Measurements from ENCODE around the gene MYBL2. TPM values are rescaled to one million over a fixed set of nuclear protein-coding genes. Genes with fewer than 3 reads are reported as not detected.

MYBL2 gene
- total RNA-seq, 1 donor from 2014 or later = 4.1 TPM

- Histone ChIP-seq H3K27me3 (ENCODE audit: control insufficient read depth, insufficient read depth, low read length) (no peaks in the 10 kb centered on the region), H3K36me3 (ENCODE audit: control insufficient read depth, insufficient read depth, low read length) (no peaks in the 10 kb centered on the region), H3K4me3 (ENCODE audit: low read depth, low read length) (no peak overlapping the region)
- DNase-seq (ENCODE audit: low read depth) = no peak
- TF ChIP-seq, protein P1, sequence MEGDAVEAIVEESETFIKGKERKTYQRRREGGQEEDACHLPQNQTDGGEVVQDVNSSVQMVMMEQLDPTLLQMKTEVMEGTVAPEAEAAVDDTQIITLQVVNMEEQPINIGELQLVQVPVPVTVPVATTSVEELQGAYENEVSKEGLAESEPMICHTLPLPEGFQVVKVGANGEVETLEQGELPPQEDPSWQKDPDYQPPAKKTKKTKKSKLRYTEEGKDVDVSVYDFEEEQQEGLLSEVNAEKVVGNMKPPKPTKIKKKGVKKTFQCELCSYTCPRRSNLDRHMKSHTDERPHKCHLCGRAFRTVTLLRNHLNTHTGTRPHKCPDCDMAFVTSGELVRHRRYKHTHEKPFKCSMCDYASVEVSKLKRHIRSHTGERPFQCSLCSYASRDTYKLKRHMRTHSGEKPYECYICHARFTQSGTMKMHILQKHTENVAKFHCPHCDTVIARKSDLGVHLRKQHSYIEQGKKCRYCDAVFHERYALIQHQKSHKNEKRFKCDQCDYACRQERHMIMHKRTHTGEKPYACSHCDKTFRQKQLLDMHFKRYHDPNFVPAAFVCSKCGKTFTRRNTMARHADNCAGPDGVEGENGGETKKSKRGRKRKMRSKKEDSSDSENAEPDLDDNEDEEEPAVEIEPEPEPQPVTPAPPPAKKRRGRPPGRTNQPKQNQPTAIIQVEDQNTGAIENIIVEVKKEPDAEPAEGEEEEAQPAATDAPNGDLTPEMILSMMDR (IDR thresholded peaks at IDR 0.05; ENCODE audit: insufficient read depth, low read length, poor library complexity, severe bottlenecking) = no peak
Measured at GRCh38 chr20:43731927-43732326, 65.0 kb downstream of the MYBL2 start.

- DNase-seq (ENCODE audit: low read depth) = no peak
Measured at GRCh38 chr20:43736588-43737158, 69.8 kb downstream of the MYBL2 start.

DNA sequence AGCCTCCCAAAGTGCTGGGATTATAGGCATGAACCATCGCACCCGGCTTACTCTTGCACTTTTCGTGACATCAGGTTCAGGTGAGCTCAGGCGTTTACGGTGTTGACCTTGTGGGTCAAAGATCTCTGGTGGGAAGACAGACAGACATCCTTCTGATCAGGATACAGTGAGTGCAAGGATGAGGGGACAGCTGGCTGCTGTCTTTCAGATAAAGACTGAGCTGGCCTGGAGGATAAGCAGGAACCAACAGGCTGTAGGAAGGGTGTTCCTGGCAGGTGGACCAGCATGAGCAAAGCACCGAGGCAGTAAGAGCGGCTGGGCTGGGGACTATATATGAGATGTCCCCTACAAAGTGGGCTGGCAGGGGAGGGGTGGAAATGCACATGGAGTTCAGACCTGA lies 71.0 kb downstream of the MYBL2 start:
- H3K4me3 ChIP-seq (ENCODE audit: low read depth, low read length) = no peak overlapping the region
- no peaks in the 10 kb centered on the region for H3K36me3 ChIP-seq (ENCODE audit: control insufficient read depth, insufficient read depth, low read length)
- DNase-seq (ENCODE audit: low read depth) = no peak
- TF ChIP-seq, protein P1 (IDR thresholded peaks at IDR 0.05; ENCODE audit: insufficient read depth, low read length, poor library complexity, severe bottlenecking) = no peak
- H3K27me3 ChIP-seq (ENCODE audit: control insufficient read depth, insufficient read depth, low read length) = no peaks in the 10 kb centered on the region

More at GRCh38 chr20:43736588-43737158, 69.8 kb downstream of the MYBL2 start:
- Histone ChIP-seq H3K36me3 (ENCODE audit: control insufficient read depth, insufficient read depth, low read length) (no peaks in the 10 kb centered on the region), H3K4me3 (ENCODE audit: low read depth, low read length) (no peak overlapping the region), H3K27me3 (ENCODE audit: control insufficient read depth, insufficient read depth, low read length) (no peaks in the 10 kb centered on the region)
- TF ChIP-seq, protein P1 (IDR thresholded peaks at IDR 0.05; ENCODE audit: insufficient read depth, low read length, poor library complexity, severe bottlenecking) = no peak

DNA sequence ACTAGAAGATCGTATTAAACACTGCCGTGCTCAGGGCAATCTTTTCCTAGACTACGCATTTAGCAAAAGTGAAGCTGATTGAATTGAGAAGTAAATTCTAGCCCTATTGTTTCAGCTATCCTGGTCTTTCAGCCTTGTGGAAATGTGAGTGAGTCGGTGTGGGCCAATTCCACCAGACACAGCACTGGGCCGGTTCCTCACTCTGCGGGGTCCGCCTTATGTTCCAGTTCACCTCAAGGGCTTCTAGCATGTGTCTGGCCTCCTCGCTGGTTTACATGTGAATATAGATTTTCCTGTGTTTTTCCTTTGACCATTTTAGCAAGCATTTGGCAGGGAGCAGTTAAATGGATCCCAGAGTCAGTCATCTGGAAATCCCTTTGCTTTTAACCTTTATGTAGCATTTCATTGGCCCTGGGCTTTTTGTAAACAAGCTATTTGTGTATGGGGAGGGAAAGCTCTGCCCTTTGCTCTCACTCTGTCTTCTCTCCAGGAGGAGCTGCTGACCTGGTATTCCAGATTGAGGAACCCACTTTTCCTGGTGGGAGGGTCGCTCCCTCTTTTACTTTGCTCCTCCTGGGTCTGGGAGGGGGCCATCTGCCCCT lies 72.3 kb downstream of the MYBL2 start:
- no peak for DNase-seq (ENCODE audit: low read depth)
- Histone ChIP-seq H3K36me3 (ENCODE audit: control insufficient read depth, insufficient read depth, low read length) (no peaks in the 10 kb centered on the region), H3K4me3 (ENCODE audit: low read depth, low read length) (no peak overlapping the region), H3K27me3 (ENCODE audit: control insufficient read depth, insufficient read depth, low read length) (no peaks in the 10 kb centered on the region)
- TF ChIP-seq, protein P1 (IDR thresholded peaks at IDR 0.05; ENCODE audit: insufficient read depth, low read length, poor library complexity, severe bottlenecking) = no peak

- H3K4me3 ChIP-seq (ENCODE audit: low read depth, low read length) = no peak overlapping the region
Measured at GRCh38 chr20:43740642-43741041, 73.7 kb downstream of the MYBL2 start.

More at GRCh38 chr20:43740642-43741041, 73.7 kb downstream of the MYBL2 start:
- no peaks in the 10 kb centered on the region for H3K36me3 ChIP-seq (ENCODE audit: control insufficient read depth, insufficient read depth, low read length)
- TF ChIP-seq, protein P1 (IDR thresholded peaks at IDR 0.05; ENCODE audit: insufficient read depth, low read length, poor library complexity, severe bottlenecking) = no peak
- DNase-seq (ENCODE audit: low read depth) = no peak
- no peaks in the 10 kb centered on the region for H3K27me3 ChIP-seq (ENCODE audit: control insufficient read depth, insufficient read depth, low read length)

Measured in kidney epithelial cell (primary cell).